GM18502 (cell line): ENCODE measurements around the gene GABRG3.

Experiments
- ATAC-seq: cut with Tn5 transposase; IDR thresholded peaks from one replicate; pipeline ENCODE4 v1.9.1; 2021; ENCODE audit warnings: mild to moderate bottlenecking; ENCODE audit not compliant: unreplicated experiment, poor library complexity

The GABRG3 gene

DNA sequence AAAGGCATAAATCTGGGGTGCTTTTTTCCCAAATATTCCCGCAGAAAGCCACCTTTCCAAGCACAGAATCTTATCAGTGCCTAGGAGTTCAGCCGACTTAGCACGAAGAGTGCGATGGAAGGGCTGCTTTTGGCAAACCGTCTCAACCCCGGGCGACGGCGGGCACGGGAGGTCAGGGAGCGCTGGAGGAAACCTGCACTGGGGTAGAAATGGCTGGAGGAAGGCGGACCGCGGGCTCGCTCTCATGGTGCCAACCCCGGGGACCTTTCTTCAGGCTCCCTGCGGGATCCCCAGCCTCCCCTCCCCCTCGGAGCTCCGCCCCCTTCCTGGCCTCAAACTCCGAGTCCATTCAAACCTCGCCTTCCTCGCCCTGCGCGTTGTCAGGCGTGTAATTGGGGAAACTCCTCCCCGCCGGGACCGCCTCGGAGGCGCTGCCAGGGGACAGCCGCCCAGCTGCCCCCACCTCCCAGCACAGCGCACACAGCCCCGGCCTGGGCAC is at the start of gene GABRG3:
Gene GABRG3 (plus strand): TSS at position 470 of the 499 bp plus-strand sequence.
- no peak for ATAC-seq

DNA sequence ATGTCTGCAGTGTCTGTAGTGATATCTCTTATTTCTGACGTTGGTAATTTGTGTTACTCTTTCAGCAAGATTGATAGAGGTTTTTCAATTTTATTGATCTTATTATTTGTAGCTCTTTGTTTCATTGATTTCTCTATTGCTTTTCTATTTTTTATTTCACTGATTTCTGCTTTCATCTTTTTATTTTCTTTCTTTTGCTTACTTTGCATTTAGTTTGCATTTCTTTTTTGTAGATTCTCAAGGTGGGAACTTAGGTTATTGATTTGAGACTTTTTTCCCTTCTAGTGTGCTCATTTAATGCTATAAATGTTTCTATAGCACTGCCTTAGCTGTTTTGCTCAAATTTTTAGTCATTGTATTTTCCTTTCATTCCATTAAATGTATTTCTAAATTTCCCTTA is 49.5 kb upstream of the GABRG3 start:
- no peak for ATAC-seq

- no peak for ATAC-seq
Measured at GRCh38 chr15:26926081-26926480, 44.9 kb upstream of the GABRG3 start.

DNA sequence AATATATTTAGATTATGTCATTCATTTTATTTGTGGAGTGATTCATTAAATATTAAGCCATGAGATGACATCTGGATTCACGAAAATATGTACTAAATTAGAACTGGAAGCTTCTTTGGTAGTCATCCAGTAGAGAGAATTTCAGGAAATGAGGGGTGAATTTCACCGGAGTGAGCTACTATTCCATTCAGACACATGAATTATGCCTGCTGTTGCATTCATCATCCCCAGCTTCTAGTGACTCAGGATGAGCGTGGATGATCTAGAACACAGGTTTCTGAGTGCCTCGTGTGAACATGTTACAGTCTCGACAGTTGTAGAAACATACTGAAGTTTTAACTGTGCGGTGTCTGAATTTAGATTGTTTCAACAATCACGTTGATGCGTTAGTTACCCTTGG is 42.9 kb upstream of the GABRG3 start:
- ATAC-seq: no peak

DNA sequence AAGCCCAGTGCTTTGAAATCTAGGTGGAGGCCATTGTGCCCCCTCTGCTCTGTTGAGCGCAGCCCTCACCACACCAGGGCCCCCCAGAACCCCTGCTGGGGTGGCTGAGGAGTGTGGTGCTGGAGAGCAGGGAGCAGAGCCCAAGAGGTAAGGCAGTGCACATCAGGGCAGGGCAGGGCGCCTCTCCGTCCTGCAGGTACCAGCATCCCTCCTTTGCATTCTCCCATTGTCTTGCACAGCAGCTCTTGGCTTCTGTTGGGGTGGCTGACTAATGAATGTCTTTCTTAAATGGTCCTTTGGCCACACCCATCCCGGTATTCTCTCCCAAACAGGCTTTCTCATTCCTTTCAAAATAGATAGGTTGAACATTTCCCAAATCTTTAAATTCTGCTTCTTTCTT is 41.4 kb upstream of the GABRG3 start:
- ATAC-seq: no peak

DNA sequence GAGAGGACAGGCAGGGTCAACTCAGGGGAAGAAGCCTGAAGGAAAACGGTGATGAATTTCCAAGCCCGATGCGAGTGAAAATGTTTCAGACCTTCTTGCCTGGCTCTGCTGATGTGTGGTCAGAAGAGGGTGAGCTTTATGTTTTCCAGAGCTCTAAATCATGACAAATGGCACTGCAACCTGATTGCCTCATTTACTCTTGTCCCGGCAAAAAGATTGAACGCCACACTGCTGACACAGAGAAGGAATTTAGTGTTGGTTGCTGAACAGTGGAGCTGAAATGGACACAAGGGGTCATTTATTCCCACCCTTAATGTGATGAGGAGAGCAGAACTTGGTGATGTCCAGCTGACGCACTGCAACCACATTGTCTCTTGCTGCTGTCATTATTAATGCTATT is 36.1 kb upstream of the GABRG3 start:
- ATAC-seq: no peak

- ATAC-seq: no peak
Measured at GRCh38 chr15:26935322-26935721, 35.7 kb upstream of the GABRG3 start.

- ATAC-seq: no peak
Measured at GRCh38 chr15:26936502-26936901, 34.5 kb upstream of the GABRG3 start.

- no peak for ATAC-seq
Measured at GRCh38 chr15:26937134-26937533, 33.8 kb upstream of the GABRG3 start.

DNA sequence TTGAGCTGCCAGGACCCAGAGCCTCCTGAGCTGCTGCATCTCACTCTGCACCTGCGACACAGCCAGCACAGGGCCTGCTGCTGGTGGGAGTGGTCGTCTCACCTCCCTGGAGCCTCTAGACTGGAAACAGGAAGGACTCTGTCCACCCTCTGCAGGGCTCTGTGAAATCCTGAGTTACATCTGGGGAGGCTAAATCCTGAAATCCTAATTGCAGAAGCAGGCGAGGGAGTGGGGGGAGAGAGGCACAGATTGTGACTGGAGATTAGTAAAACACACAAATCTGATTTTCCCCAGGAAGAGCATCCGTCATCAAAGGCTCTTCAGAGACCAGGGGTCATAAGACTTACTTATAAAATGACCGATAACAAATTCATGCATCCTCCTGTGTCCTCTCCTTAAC is 31.6 kb upstream of the GABRG3 start:
- no peak for ATAC-seq

DNA sequence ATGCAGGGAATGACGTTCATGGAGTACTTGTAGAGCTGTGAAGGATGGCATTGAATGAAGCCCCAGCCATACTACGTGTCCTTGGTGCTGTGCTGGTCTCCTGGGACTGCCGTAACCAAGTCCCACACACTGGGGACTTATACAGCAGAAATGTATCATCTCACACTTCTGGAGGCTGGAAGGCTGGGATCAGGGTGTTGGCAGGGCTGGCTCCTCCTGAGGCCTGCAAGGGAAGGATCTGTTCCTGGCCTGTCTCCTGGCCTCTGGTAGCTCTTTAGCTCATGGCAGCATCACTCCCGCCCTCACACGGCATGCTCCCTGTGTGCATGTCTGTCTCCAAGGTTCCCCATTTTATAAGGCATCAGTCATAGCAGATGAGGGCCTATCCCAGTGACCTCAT is 29.5 kb upstream of the GABRG3 start:
- no peak for ATAC-seq

- ATAC-seq: no peak
Measured at GRCh38 chr15:26943866-26944265, 27.1 kb upstream of the GABRG3 start.

DNA sequence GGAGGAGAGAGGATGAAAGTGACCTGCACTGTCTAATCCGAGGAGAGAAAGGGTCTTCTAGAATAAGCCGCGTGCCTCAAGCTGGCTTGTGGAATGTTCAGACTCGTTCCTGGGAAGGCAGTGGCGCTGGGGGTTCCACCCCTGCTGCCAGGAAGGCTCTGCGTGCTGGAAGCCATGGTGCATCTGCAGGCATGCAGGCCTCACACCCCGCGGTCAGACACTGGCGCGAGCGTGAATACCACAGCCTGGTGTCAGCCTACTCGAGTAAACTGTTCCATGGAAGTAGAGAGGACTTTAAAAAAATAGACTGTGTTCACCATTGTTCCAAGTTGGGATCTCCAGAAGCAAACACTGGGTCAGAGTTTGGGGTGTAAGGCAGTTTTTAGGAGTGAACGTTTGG is 25.9 kb upstream of the GABRG3 start:
- no peak for ATAC-seq

- ATAC-seq: no peak
Measured at GRCh38 chr15:26950001-26950400, 21.0 kb upstream of the GABRG3 start.

DNA sequence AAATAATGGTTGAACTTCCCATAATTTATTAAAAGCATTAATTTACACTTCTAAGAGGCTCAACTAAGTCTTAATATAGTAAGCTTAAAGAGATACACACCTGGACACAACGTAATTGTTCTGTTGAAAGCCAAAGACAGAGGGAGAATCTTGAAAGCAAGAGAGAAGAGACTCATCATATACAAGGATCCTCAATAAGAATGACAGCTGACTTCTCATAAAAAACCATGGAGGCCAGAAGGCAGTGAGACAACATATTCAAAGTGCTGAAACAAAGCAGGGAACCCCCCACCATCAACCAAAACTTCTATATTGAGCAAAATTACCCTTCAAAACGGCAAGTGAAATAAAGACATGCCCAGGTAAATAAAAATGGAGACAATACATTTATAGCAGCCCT is 16.6 kb upstream of the GABRG3 start:
- ATAC-seq: no peak

DNA sequence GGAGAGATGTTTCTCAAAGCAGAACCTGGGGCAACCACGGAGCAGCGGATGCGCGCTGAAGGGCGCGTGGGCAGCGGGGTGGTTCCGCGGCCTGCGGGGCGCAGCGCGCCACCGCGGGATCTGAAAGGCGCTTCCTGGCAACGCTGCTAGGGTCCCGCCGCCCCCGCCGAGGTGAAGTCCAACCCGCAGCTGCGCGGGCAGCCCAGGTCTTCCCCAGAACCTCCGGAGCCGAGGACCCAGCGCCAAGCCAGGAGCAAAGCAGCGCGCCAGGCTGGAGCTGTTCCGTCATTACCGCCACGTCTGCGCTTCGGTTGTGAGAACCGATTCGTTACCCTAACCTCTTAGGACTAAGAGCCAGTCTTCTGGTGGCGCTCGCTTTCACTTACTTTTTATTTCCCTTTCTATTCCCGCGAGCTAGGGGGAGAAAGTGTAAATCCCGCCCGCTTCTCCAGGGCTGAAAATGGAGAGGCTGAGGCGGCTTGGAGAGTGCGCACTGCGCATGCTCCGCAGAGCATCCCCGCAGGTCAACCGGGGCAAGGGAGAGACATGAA is 3.2 kb upstream of the GABRG3 start:
- ATAC-seq: no peak

GRCh38 chr15:26968806-26969205 is 2.2 kb upstream of the GABRG3 start:
- no peak for ATAC-seq

DNA sequence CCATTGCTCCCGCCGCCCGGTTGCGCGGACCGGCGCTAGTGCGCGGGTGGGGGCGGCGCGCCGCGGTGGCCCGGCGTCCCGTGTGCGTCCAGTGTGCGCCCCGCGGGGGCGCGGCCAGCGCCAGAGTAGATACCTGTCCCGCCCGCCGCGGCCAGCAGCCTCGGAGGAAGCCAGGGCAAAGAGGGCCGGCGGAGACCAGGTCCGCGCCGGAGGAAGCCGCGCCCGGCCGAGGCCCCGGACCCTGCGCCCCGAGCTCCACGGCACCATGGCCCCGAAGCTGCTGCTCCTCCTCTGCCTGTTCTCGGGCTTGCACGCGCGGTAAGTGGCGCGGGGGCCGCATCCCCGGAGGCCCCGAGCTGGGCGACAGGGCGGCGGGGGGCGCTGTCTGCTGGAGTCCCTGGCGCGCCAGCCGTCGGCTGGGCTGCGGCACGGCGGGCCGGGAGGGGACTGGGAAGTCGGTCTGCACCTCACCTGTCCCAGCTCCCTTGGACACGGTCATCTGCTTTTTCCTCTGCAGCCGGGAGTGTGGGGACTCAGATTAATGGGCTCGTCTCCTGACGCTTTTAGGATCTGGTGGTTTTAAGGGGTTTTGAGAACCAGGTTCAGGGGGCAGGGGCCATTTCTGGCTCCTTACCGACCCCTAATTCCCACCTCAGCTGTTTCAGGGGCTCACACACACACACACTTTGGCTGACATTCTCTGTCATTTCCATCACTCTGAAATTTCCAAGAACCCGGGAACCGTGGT is 464 bp downstream of the GABRG3 start:
- no peak for ATAC-seq

- ATAC-seq: no peak
Measured at GRCh38 chr15:26972636-26973035, 1.7 kb downstream of the GABRG3 start.

DNA sequence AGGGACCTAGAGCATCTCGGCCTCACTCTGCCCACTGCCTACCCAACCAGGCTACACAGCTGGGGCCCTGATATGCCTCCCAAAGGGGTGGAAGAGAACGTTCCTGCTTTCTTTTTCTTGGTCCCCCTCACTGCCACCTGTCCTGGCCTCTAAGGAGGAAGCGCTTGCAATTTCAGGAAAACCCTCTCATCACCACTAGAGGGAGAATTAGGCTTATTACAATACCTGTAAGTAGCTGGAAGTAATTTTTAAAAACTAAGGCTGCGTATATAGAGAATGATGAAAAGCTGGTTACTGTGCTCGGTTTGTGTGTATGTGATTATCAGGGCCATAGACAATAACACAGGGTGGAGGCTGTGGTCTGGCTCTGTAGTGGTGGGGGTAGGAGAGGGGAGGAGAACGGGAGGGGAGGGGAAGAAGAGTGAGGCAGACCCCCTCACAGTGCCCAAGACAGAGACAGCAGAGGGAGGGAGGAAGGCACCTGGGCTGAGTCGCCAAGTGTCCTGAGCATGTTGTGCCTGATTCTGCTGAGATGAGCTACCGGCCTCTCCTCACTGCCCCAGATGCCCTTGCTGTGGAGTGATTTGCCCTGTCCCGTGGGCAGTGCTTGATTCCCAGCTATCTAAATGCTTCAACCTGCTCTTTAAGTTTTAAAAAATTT is 3.3 kb downstream of the GABRG3 start:
- no peak for ATAC-seq

GRCh38 chr15:26981492-26981891 is 10.5 kb downstream of the GABRG3 start:
- ATAC-seq: no peak

DNA sequence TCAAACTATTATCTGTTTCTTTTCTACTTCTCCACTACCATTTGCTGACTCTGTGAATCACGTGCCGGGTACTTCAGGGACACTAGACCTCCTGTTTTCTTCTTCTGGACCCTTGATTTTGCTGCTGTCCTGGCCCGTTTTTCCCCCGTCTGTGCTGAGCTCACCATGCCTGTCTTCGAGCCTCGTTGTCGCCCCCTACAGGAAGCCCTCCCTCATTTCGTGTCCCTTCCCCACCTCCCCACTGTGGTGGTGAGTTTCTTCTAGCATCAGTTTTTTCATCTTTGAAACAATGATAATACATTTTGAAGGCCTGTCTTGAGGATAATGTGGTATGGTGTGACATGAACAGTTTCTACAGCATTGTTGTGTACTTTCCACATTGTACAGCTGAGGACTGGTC is 12.8 kb downstream of the GABRG3 start:
- no peak for ATAC-seq
